SJSA1 (cell line): ENCODE results near the gene TOMM40. TPM values are rescaled to one million over a fixed set of nuclear protein-coding genes. Genes with fewer than 3 reads are reported as not detected.
"Not testable (repeated sequence)": the region's sequence is repeated elsewhere in the genome, so short reads cannot be mapped to it uniquely, and the experiment has no call there.

Experiments
- DNase-seq, 2 experiments: peaks; one replicate each; pipeline ENCODE4 v3.0.0-alpha.2; 2015 to 2020; ENCODE audit warnings: low spot score in 2 of 2, low read depth in 1 of 2
- H3K27ac ChIP-seq: fragments of 250-450 bp; sonication (Bioruptor Pico); 2 replicates; pipeline ENCODE4 v1.5.1; 2020; ENCODE audit warnings: mild to moderate bottlenecking, moderate library complexity
- H3K27me3 ChIP-seq: fragments of 250-450 bp; sonication (Bioruptor Pico); replicated peaks from 2 replicates; pipeline ENCODE4 v1.5.1; 2020; ENCODE audit warnings: mild to moderate bottlenecking, moderate library complexity
- H3K36me3 ChIP-seq: fragments of 250-450 bp; sonication (Bioruptor Pico); 2 replicates; pipeline ENCODE4 v1.5.1; 2020; ENCODE audit warnings: mild to moderate bottlenecking
- H3K4me1 ChIP-seq: fragments of 250-450 bp; sonication (Bioruptor Pico); replicated peaks from 2 replicates; pipeline ENCODE4 v1.6.1; 2021; ENCODE audit warnings: mild to moderate bottlenecking
- H3K4me3 ChIP-seq: fragments of 250-450 bp; sonication (Bioruptor Pico); 2 replicates; pipeline ENCODE4 v1.5.1; 2020; ENCODE audit warnings: mild to moderate bottlenecking
- H3K9me3 ChIP-seq: fragments of 250-450 bp; sonication (Bioruptor Pico); replicated peaks from 2 replicates; pipeline ENCODE4 v1.5.1; 2020; ENCODE audit warnings: mild to moderate bottlenecking
- total RNA-seq: library from RNA; depleted of rRNA; stranded (reverse); fragments of >200 nt; shearing (Covaris generic); gene quantifications from 2 replicates; pipeline ENCODE4 v1.2.3, GENCODE V29; 2014

Gene TOMM40
- total RNA-seq, 1 experiment from 2014 or later, result 222 TPM

DNA sequence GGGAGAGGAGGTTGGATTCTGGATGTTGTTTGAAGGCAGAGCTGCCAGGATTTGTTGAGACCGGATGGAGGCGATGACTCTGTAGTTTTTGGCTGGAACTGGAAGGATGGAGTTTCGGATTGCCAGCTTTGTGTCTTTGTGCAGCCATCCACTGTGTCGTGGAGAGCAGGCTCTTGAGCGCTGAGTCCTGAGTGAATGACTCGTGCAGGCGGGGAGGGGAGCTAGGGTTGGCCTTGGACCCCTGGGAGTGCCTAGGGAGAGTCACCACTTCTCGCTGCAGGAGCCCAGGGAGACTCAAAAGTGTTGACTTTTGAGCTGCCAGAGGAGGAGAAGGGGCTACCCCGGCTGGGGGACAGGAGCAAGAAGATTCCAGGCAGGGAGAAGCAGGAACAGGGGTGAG lies 3.9 kb downstream of the TOMM40 start:
- Histone ChIP-seq H3K27me3 (no peaks in the 10 kb centered on the region), H3K36me3 (peaks cover 84% of the 10 kb centered on the region), H3K4me3 (no peak overlapping the region), H3K27ac (no peak overlapping the region), H3K4me1 (peaks cover 13% of the 10 kb centered on the region), H3K9me3 (no peaks in the 10 kb centered on the region)
- no peak for DNase-seq

GRCh38 chr19:44897835-44898234 lies 6.8 kb downstream of the TOMM40 start:
- H3K27me3 ChIP-seq, result no peaks in the 10 kb centered on the region
- peaks cover 95% of the 10 kb centered on the region for H3K36me3 ChIP-seq
- DNase-seq, result no peak
- H3K4me1 ChIP-seq, result no peaks in the 10 kb centered on the region
- H3K9me3 ChIP-seq, result no peaks in the 10 kb centered on the region
- H3K27ac ChIP-seq, result no peak overlapping the region
- no peak overlapping the region for H3K4me3 ChIP-seq

DNA sequence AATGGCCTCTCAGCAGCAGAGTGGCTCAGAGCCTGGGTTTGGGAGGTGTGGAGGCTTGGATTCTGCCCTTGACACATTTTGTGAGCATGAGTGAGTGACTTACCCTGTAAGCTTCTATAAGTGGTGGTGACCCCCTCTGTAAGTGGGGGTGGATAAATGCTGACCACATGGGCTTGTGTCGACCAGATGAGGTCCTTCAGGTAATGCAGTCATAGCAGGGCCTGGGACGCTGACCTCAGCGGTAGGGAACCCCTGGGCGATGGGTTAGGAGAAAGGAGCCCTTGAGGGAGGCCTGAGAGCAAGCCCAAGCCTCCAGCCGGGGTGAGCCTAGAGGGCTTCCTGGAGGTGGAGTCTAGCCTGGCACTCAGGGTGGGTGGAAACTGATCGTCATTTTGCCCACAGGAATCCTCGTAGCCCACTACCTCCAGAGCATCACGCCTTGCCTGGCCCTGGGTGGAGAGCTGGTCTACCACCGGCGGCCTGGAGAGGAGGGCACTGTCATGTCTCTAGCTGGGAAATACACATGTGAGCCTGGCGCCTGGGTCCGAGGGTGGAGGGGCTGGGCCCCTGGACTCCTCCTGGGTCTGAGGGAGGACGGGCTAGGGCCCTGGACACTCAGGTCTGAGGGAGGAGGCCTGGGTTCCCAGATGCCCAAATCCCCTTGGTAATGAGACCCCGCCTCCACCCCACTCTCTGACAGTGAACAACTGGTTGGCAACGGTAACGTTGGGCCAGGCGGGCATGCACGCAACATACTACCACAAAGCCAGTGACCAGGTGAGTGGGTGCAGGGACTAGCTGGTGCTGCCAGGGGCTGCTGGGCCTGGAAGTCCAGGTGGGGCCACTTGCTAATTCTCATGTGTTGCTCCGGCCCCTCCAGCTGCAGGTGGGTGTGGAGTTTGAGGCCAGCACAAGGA lies 9.5 kb downstream of the TOMM40 start:
- DNase-seq, result no peak
- H3K36me3 ChIP-seq, result peaks cover 84% of the 10 kb centered on the region
- H3K4me1 ChIP-seq, result no peaks in the 10 kb centered on the region; the same call in 1 of the 2 replicates
- no peak overlapping the region for H3K27ac ChIP-seq
- peaks cover 6% of the 10 kb centered on the region for H3K27me3 ChIP-seq
- no peaks in the 10 kb centered on the region for H3K9me3 ChIP-seq
- H3K4me3 ChIP-seq, result no peak overlapping the region

DNA sequence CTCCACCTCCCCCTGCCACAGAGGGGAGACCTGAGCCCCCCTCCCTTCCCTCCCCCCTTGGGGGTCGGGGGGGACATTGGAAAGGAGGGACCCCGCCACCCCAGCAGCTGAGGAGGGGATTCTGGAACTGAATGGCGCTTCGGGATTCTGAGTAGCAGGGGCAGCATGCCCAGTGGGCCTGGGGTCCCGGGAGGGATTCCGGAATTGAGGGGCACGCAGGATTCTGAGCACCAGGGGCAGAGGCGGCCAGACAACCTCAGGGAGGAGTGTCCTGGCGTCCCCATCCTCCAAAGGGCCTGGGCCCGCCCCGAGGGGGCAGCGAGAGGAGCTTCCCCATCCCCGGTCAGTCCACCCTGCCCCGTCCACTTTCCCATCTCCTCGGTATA lies 12.2 kb downstream of the TOMM40 start:
- H3K4me1 ChIP-seq, result peaks cover 3% of the 10 kb centered on the region; the same call in 1 of the 2 replicates
- H3K4me3 ChIP-seq, result no peak overlapping the region
- peaks cover 9% of the 10 kb centered on the region for H3K27me3 ChIP-seq
- H3K9me3 ChIP-seq, result no peaks in the 10 kb centered on the region
- no peak for DNase-seq
- H3K36me3 ChIP-seq, result peaks cover 58% of the 10 kb centered on the region
- no peak overlapping the region for H3K27ac ChIP-seq

- peak in 1 of 2 experiments; percentile 73 for DNase-seq
- H3K27ac ChIP-seq, result no peak overlapping the region
- H3K4me3 ChIP-seq, result no peak overlapping the region
- H3K27me3 ChIP-seq, result peaks cover 9% of the 10 kb centered on the region
- H3K4me1 ChIP-seq, result peaks cover 3% of the 10 kb centered on the region; the same call in 1 of the 2 replicates
- H3K9me3 ChIP-seq, result no peaks in the 10 kb centered on the region
- peaks cover 54% of the 10 kb centered on the region for H3K36me3 ChIP-seq
Measured at GRCh38 chr19:44903602-44904425, 12.8 kb downstream of the TOMM40 start.

GRCh38 chr19:44904426-44904994 lies 13.5 kb downstream of the TOMM40 start:
- Histone ChIP-seq H3K27me3 (peaks cover 9% of the 10 kb centered on the region), H3K4me1 (peaks cover 3% of the 10 kb centered on the region; the same call in 1 of the 2 replicates), H3K4me3 (no peak overlapping the region), H3K36me3 (peaks cover 48% of the 10 kb centered on the region), H3K9me3 (no peaks in the 10 kb centered on the region), H3K27ac (no peak overlapping the region)
- DNase-seq, result no peak

DNA sequence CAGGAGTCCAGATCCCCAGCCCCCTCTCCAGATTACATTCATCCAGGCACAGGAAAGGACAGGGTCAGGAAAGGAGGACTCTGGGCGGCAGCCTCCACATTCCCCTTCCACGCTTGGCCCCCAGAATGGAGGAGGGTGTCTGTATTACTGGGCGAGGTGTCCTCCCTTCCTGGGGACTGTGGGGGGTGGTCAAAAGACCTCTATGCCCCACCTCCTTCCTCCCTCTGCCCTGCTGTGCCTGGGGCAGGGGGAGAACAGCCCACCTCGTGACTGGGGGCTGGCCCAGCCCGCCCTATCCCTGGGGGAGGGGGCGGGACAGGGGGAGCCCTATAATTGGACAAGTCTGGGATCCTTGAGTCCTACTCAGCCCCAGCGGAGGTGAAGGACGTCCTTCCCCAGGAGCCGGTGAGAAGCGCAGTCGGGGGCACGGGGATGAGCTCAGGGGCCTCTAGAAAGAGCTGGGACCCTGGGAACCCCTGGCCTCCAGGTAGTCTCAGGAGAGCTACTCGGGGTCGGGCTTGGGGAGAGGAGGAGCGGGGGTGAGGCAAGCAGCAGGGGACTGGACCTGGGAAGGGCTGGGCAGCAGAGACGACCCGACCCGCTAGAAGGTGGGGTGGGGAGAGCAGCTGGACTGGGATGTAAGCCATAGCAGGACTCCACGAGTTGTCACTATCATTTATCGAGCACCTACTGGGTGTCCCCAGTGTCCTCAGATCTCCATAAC lies 14.5 kb downstream of the TOMM40 start, which contains the start of gene APOE:
Gene APOE, plus strand, starts transcription at position 360 of the 724 bp plus-strand sequence. CDS start 829 bp downstream, outside the sequence.
- Histone ChIP-seq H3K36me3 (peaks cover 39% of the 10 kb centered on the region), H3K27ac (no peak within 1 kb of the TSS), H3K9me3 (no peaks in the 10 kb centered on the region), H3K4me3 (no peak within 1 kb of the TSS), H3K27me3 (peaks cover 9% of the 10 kb centered on the region), H3K4me1 (peaks cover 3% of the 10 kb centered on the region; the same call in 1 of the 2 replicates)
- no peak for DNase-seq

DNA sequence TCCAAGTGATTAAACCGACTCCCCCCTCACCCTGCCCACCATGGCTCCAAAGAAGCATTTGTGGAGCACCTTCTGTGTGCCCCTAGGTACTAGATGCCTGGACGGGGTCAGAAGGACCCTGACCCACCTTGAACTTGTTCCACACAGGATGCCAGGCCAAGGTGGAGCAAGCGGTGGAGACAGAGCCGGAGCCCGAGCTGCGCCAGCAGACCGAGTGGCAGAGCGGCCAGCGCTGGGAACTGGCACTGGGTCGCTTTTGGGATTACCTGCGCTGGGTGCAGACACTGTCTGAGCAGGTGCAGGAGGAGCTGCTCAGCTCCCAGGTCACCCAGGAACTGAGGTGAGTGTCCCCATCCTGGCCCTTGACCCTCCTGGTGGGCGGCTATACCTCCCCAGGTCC lies 16.6 kb downstream of the TOMM40 start:
- DNase-seq, result no peak
- H3K27ac ChIP-seq, result no peak overlapping the region
- peaks cover 9% of the 10 kb centered on the region for H3K27me3 ChIP-seq
- H3K4me1 ChIP-seq, result peaks cover 10% of the 10 kb centered on the region
- H3K4me3 ChIP-seq, result no peak overlapping the region
- H3K9me3 ChIP-seq, result no peaks in the 10 kb centered on the region
- H3K36me3 ChIP-seq, result peaks cover 19% of the 10 kb centered on the region

DNA sequence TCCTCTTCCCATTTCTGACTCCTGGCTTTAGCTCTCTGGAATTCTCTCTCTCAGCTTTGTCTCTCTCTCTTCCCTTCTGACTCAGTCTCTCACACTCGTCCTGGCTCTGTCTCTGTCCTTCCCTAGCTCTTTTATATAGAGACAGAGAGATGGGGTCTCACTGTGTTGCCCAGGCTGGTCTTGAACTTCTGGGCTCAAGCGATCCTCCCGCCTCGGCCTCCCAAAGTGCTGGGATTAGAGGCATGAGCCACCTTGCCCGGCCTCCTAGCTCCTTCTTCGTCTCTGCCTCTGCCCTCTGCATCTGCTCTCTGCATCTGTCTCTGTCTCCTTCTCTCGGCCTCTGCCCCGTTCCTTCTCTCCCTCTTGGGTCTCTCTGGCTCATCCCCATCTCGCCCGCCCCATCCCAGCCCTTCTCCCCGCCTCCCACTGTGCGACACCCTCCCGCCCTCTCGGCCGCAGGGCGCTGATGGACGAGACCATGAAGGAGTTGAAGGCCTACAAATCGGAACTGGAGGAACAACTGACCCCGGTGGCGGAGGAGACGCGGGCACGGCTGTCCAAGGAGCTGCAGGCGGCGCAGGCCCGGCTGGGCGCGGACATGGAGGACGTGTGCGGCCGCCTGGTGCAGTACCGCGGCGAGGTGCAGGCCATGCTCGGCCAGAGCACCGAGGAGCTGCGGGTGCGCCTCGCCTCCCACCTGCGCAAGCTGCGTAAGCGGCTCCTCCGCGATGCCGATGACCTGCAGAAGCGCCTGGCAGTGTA lies 17.2 kb downstream of the TOMM40 start:
- Histone ChIP-seq H3K4me3 (no peak overlapping the region), H3K4me1 (peaks cover 10% of the 10 kb centered on the region)
- DNase-seq, result no peak

DNA sequence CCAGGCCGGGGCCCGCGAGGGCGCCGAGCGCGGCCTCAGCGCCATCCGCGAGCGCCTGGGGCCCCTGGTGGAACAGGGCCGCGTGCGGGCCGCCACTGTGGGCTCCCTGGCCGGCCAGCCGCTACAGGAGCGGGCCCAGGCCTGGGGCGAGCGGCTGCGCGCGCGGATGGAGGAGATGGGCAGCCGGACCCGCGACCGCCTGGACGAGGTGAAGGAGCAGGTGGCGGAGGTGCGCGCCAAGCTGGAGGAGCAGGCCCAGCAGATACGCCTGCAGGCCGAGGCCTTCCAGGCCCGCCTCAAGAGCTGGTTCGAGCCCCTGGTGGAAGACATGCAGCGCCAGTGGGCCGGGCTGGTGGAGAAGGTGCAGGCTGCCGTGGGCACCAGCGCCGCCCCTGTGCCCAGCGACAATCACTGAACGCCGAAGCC lies 17.8 kb downstream of the TOMM40 start:
- DNase-seq, result no peak
- H3K27ac ChIP-seq, result no peak overlapping the region
- peaks cover 9% of the 10 kb centered on the region for H3K27me3 ChIP-seq
- H3K4me3 ChIP-seq, result no peak overlapping the region
- H3K9me3 ChIP-seq, result no peaks in the 10 kb centered on the region
- H3K4me1 ChIP-seq, result peaks cover 10% of the 10 kb centered on the region
- peaks cover 9% of the 10 kb centered on the region for H3K36me3 ChIP-seq

More for the DNA sequence above, 17.2 kb downstream of the TOMM40 start:
- H3K27ac ChIP-seq, result no peak overlapping the region
- H3K36me3 ChIP-seq, result peaks cover 15% of the 10 kb centered on the region
- peaks cover 9% of the 10 kb centered on the region for H3K27me3 ChIP-seq
- H3K9me3 ChIP-seq, result no peaks in the 10 kb centered on the region

- Histone ChIP-seq H3K27me3 (peaks cover 9% of the 10 kb centered on the region), H3K9me3 (no peaks in the 10 kb centered on the region), H3K4me3 (no peak overlapping the region), H3K36me3 (no peaks in the 10 kb centered on the region; the same call in 1 of the 2 replicates), H3K27ac (no peak overlapping the region), H3K4me1 (peaks cover 14% of the 10 kb centered on the region)
- DNase-seq, result no peak
Measured at GRCh38 chr19:44909775-44910174, 18.7 kb downstream of the TOMM40 start.

DNA sequence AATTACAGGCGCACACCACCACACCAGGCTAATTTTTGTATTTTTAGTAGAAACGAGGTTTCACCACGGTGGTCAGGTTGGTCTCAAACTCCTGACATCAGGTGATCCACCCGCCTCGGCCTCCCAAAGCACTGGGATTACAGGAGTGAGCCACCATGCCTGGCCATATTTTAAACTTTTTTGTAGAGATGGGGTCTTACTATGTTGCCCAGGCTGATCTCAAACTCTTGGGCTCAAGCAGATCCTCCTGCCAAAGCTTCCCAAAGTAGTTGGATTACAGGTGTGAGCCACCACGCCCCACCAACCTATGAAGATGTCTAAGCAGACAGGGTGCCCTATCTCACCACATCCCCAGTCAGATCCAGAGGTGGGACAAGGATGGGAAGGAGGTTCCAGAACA lies 20.8 kb downstream of the TOMM40 start:
- H3K4me1 ChIP-seq, result peaks cover 13% of the 10 kb centered on the region
- not testable (repeated sequence) for H3K27ac ChIP-seq, H3K4me3 ChIP-seq, DNase-seq, H3K36me3 ChIP-seq, H3K27me3 ChIP-seq, H3K9me3 ChIP-seq
